H9 (cell line): ENCODE results near the gene ODC1. TPM values are rescaled to one million over a fixed set of nuclear protein-coding genes. Genes with fewer than 3 reads are reported as not detected.

Experiments
- DNase-seq: peaks from one replicate; pipeline ENCODE4 v3.0.0-alpha.2; 2017
- H2AFZ ChIP-seq: one replicate; pipeline ENCODE4 v1.6.1; 2013; ENCODE audit warnings: mild to moderate bottlenecking, low read length, control low read depth, moderate library complexity
- H2AK5ac ChIP-seq: 2 replicates; pipeline ENCODE4 v1.6.1; 2013; ENCODE audit warnings: low read length, control low read depth, mixed read lengths; ENCODE audit not compliant: insufficient read length
- H2BK120ac ChIP-seq: one replicate; pipeline ENCODE4 v1.6.1; 2013; ENCODE audit warnings: low read depth, mild to moderate bottlenecking, low read length, control low read depth, inconsistent platforms; ENCODE audit not compliant: poor library complexity, severe bottlenecking
- H2BK12ac ChIP-seq: 2 replicates; pipeline ENCODE4 v1.6.1; 2013; ENCODE audit warnings: low read length, control low read depth, mixed read lengths, low read depth; ENCODE audit not compliant: insufficient read length
- H2BK15ac ChIP-seq: 2 replicates; pipeline ENCODE4 v1.6.1; 2013; ENCODE audit warnings: low read depth, low read length, control low read depth
- H2BK20ac ChIP-seq: one replicate; pipeline ENCODE4 v1.6.1; 2013; ENCODE audit warnings: low read depth, mild to moderate bottlenecking, low read length, control low read depth, inconsistent platforms; ENCODE audit not compliant: poor library complexity, severe bottlenecking
- H2BK5ac ChIP-seq: 2 replicates; pipeline ENCODE4 v1.6.1; 2013; ENCODE audit warnings: low read length, control low read depth, mixed read lengths; ENCODE audit not compliant: insufficient read length
- H3K14ac ChIP-seq: 2 replicates; pipeline ENCODE4 v1.6.1; 2013; ENCODE audit warnings: low read length, control low read depth; ENCODE audit not compliant: insufficient read depth
- H3K18ac ChIP-seq: 2 replicates; pipeline ENCODE4 v1.6.1; 2013; ENCODE audit warnings: low read depth, mild to moderate bottlenecking, mixed read lengths, low read length, control low read depth; ENCODE audit not compliant: insufficient read length
- H3K23ac ChIP-seq: 2 replicates; pipeline ENCODE4 v1.6.1; 2013; ENCODE audit warnings: low read length, control low read depth, mixed read lengths, low read depth; ENCODE audit not compliant: insufficient read length
- H3K23me2 ChIP-seq: 2 replicates; pipeline ENCODE4 v1.6.1; 2013; ENCODE audit warnings: low read depth, mild to moderate bottlenecking, mixed read lengths, low read length, control low read depth; ENCODE audit not compliant: insufficient read length, poor library complexity, severe bottlenecking
- H3K27ac ChIP-seq: 2 replicates; pipeline ENCODE4 v1.5.1; 2013; ENCODE audit warnings: low read length, control low read depth, mixed read lengths, low read depth; ENCODE audit not compliant: insufficient read length
- H3K27me3 ChIP-seq: 2 replicates; pipeline ENCODE4 v1.6.1; 2013; ENCODE audit warnings: low read length, control low read depth, inconsistent platforms; ENCODE audit not compliant: insufficient read depth
- H3K4ac ChIP-seq: 2 replicates; pipeline ENCODE4 v1.6.1; 2013; ENCODE audit warnings: low read depth, mild to moderate bottlenecking, control low read depth, inconsistent platforms, low read length, moderate library complexity
- H3K4me1 ChIP-seq: 2 replicates; pipeline ENCODE4 v1.6.1; 2013; ENCODE audit warnings: low read length, control low read depth, inconsistent platforms; ENCODE audit not compliant: insufficient read depth
- H3K4me2 ChIP-seq: 2 replicates; pipeline ENCODE4 v1.6.1; 2013; ENCODE audit warnings: low read length, control low read depth, mixed read lengths; ENCODE audit not compliant: insufficient read length, insufficient read depth
- H3K56ac ChIP-seq: 2 replicates; pipeline ENCODE4 v1.6.1; 2013; ENCODE audit warnings: low read depth, mild to moderate bottlenecking, mixed read lengths, low read length, control low read depth; ENCODE audit not compliant: insufficient read length
- H3K79me1 ChIP-seq: 2 replicates; pipeline ENCODE4 v1.6.1; 2013; ENCODE audit warnings: low read depth, mild to moderate bottlenecking, moderate library complexity, low read length, control low read depth, inconsistent platforms; ENCODE audit not compliant: insufficient read depth, poor library complexity, severe bottlenecking
- H3K79me2 ChIP-seq: 2 replicates; pipeline ENCODE4 v1.6.1; 2013; ENCODE audit warnings: low read length, control low read depth, inconsistent platforms; ENCODE audit not compliant: insufficient read depth
- H3K9ac ChIP-seq: 2 replicates; pipeline ENCODE4 v1.6.1; 2013; ENCODE audit warnings: low read length, control low read depth, mixed read lengths; ENCODE audit not compliant: insufficient read length; ENCODE audit errors: extremely low read depth
- H3K9me3 ChIP-seq: one replicate; pipeline ENCODE4 v1.6.1; 2013; ENCODE audit warnings: low read depth, low read length, inconsistent platforms; ENCODE audit not compliant: control insufficient read depth
- H3T11ph ChIP-seq: one replicate; pipeline ENCODE4 v1.6.1; 2013; ENCODE audit warnings: mild to moderate bottlenecking, low read length, control low read depth, inconsistent platforms
- H4K20me1 ChIP-seq: one replicate; pipeline ENCODE4 v1.6.1; 2013; ENCODE audit not compliant: control insufficient read depth, insufficient read length, insufficient read depth
- H4K5ac ChIP-seq: 2 replicates; pipeline ENCODE4 v1.6.1; 2013; ENCODE audit warnings: low read depth, mild to moderate bottlenecking, mixed read lengths, low read length, control low read depth; ENCODE audit not compliant: insufficient read length
- H4K8ac ChIP-seq: replicated peaks from 2 replicates; pipeline ENCODE4 v1.6.1; 2013; ENCODE audit warnings: low read length, control low read depth, mixed read lengths, low read depth; ENCODE audit not compliant: insufficient read length
- H4K91ac ChIP-seq: 2 replicates; pipeline ENCODE4 v1.6.1; 2013; ENCODE audit warnings: low read depth, mild to moderate bottlenecking, moderate library complexity, mixed read lengths, low read length, control low read depth; ENCODE audit not compliant: insufficient read length
- H3K27ac Mint-ChIP-seq, 3 experiments: 2 replicates in 2 of 3; 3 replicates in 1 of 3; pipeline ENCODE4 v1.8.0; 2020 to 2021; ENCODE audit warnings: mixed read lengths in 3 of 3, mild to moderate bottlenecking in 1 of 3, moderate library complexity in 1 of 3
- H3K27me3 Mint-ChIP-seq: 2 replicates; pipeline ENCODE4 v1.8.0; 2021; ENCODE audit warnings: low read depth, mild to moderate bottlenecking, moderate library complexity, mixed read lengths
- H3K36me3 Mint-ChIP-seq, 3 experiments: 2 replicates in 2 of 3; 3 replicates in 1 of 3; pipeline ENCODE4 v1.8.0; 2020 to 2021; ENCODE audit warnings: low read depth in 3 of 3, mixed read lengths in 3 of 3; ENCODE audit not compliant: insufficient read depth in 1 of 3
- H3K4me1 Mint-ChIP-seq, 2 experiments: 2 replicates each; pipeline ENCODE4 v1.8.0; 2020; ENCODE audit warnings: mixed read lengths in 2 of 2
- H3K4me3 Mint-ChIP-seq, 2 experiments: 2 replicates in 1 of 2; 3 replicates in 1 of 2; pipeline ENCODE4 v1.8.0; 2020 to 2021; ENCODE audit warnings: mild to moderate bottlenecking in 2 of 2, mixed read lengths in 2 of 2, moderate library complexity in 1 of 2
- H3K9me3 Mint-ChIP-seq, 2 experiments: 2 replicates in 1 of 2; 3 replicates in 1 of 2; pipeline ENCODE4 v1.8.0; 2020; ENCODE audit warnings: mild to moderate bottlenecking in 2 of 2, mixed read lengths in 2 of 2, moderate library complexity in 1 of 2
- CTCF ChIP-seq: fragments of 200-600 bp; sonication (generic); conservative IDR thresholded peaks from 3 replicates; pipeline ENCODE4 v1.8.0; 2021; ENCODE audit warnings: antibody characterized with exemption, mild to moderate bottlenecking
- WGBS: extraction: QIAGEN DNeasy Blood & Tissue Kit; methylation state at CpG from one replicate; pipeline ENCODE4 v1.1.7; 2013; ENCODE audit warnings: missing lambda C conversion rate, low lambda C conversion rate, mixed read lengths; ENCODE audit not compliant: insufficient read length; ENCODE audit errors: extremely low coverage; 5-methylcytosine and 5-hydroxymethylcytosine counted together
- total RNA-seq: library from RNA; stranded (reverse); gene quantifications from 2 replicates; pipeline ENCODE4 v1.2.1, GENCODE V29; 2021

The ODC1 gene
- total RNA-seq, 1 experiment from 2014 or later: 48.3 TPM

- no peak overlapping the region for H2AFZ ChIP-seq
- no peak overlapping the region for H3K9ac ChIP-seq
- H3K4ac ChIP-seq: no peak overlapping the region
- H3K27me3 ChIP-seq: no peaks in the 10 kb centered on the region; the same call in 1 of the 2 replicates
- no peak overlapping the region for H3K14ac ChIP-seq
- no peak overlapping the region for H3K27ac ChIP-seq
- no peak overlapping the region for H3T11ph ChIP-seq
- no peaks in the 10 kb centered on the region for H3K79me2 ChIP-seq
- no peak for DNase-seq
- no CpG with 5 or more reads among the region's 6 CpGs for WGBS
- Mint-ChIP-seq H3K4me3 (no peak overlapping the region), H3K9me3 (no peaks in the 10 kb centered on the region), H3K27ac (no peak overlapping the region), H3K27me3 (no peaks in the 10 kb centered on the region), H3K4me1 (peaks cover 21 to 22% of the 10 kb centered on the region in 2 experiments), H3K36me3 (no peaks in the 10 kb centered on the region)
- no peaks in the 10 kb centered on the region for H3K79me1 ChIP-seq
- H3K18ac ChIP-seq: no peak overlapping the region
- H4K5ac ChIP-seq: no peak overlapping the region
- H3K4me2 ChIP-seq: peak overlapping the region; percentile 14
- H4K8ac ChIP-seq: no peak overlapping the region
- H3K56ac ChIP-seq: no peak overlapping the region
- no peaks in the 10 kb centered on the region for H3K23me2 ChIP-seq
- H2BK20ac ChIP-seq: no peak overlapping the region
- no peak overlapping the region for H2BK12ac ChIP-seq
- H2AK5ac ChIP-seq: no peak overlapping the region
- no peaks in the 10 kb centered on the region for H3K9me3 ChIP-seq
- H3K23ac ChIP-seq: no peak overlapping the region
- peaks cover 6% of the 10 kb centered on the region; the same call in 1 of the 2 replicates for H3K4me1 ChIP-seq
- H2BK5ac ChIP-seq: no peak overlapping the region
- no peaks in the 10 kb centered on the region for H4K20me1 ChIP-seq
- TF ChIP-seq CTCF: no peak
- no peak overlapping the region for H2BK120ac ChIP-seq
- H2BK15ac ChIP-seq: no peak overlapping the region
- H4K91ac ChIP-seq: no peak overlapping the region
These were observed 55.6 kb downstream of the ODC1 start for GRCh38 chr2:10392548-10392947.
